Measurements from ENCODE around the gene TRAPPC10. TPM values are rescaled to one million over a fixed set of nuclear protein-coding genes. Genes with fewer than 3 reads are reported as not detected.

TRAPPC10 gene
- total and polyA plus RNA-seq, 9 of the 15 experiments (the other 6 are each of a cell fraction or from before 2014, with no cell fraction given) = 1.1 to 33.8 (median 24.3) TPM

GRCh38 chr21:44011579-44012473 is at the start of gene TRAPPC10 (continued):
- TF ChIP-seq MGA (IDR thresholded peaks at IDR 0.05) = peak; percentile 71
- no peak for TF ChIP-seq ZFP36 (IDR thresholded peaks at IDR 0.05; ENCODE audit: low read depth, low read length, partially characterized antibody)
- no peak for TF ChIP-seq FOXA1 (IDR thresholded peaks at IDR 0.05; ENCODE audit: borderline replicate concordance)
- peak; percentile 68; the same call in 1 of the 2 replicates for TF ChIP-seq HOMEZ (CRISPR knock-in tag; IDR thresholded peaks at IDR 0.05)
- no peak for TF ChIP-seq SMARCA5 (IDR thresholded peaks at IDR 0.05)
- no peak for TF ChIP-seq SREBF2 (CRISPR knock-in tag; IDR thresholded peaks at IDR 0.05)
- peak; percentile 95 for TF ChIP-seq GABPB1 (CRISPR knock-in tag; IDR thresholded peaks at IDR 0.05)
- TF ChIP-seq SREBF1 (IDR thresholded peaks at IDR 0.05; ENCODE audit: borderline replicate concordance, low read depth, low read length) = no peak
- TF ChIP-seq TARDBP (IDR thresholded peaks at IDR 0.05) = peak; percentile 90
- peak; percentile 55; the same call in 1 of the 2 replicates for TF ChIP-seq DMBX1 (CRISPR knock-in tag; IDR thresholded peaks at IDR 0.05; ENCODE audit: borderline replicate concordance)
- no peak; a peak in 1 of 4 replicates for TF ChIP-seq ETV6 (IDR thresholded peaks at IDR 0.05; ENCODE audit: borderline replicate concordance in 1 of 2, low read depth in 2 of 2, low read length in 1 of 2)
- TF ChIP-seq ETV6 (CRISPR knock-in tag; IDR thresholded peaks at IDR 0.05; ENCODE audit: borderline replicate concordance) = no peak
- no peak for TF ChIP-seq ARHGAP35 (IDR thresholded peaks at IDR 0.05; ENCODE audit: partially characterized antibody)
- TF ChIP-seq ZBTB7A (IDR thresholded peaks at IDR 0.05; ENCODE audit: borderline replicate concordance, control insufficient read depth, low read depth, low read length) = peak; percentile 59; the same call in 1 of the 2 replicates

All from K562 (cell line).